Astrocyte (in vitro differentiated cells and primary cell): Measurements from ENCODE around the gene HAPLN1.

ENCODE experiments used
- EZH2 ChIP-seq: IDR thresholded peaks from 2 replicates; pipeline ENCODE4 v1.6.1; 2012; ENCODE audit warnings: mild to moderate bottlenecking, low read length, inconsistent platforms; ENCODE audit not compliant: insufficient read depth
- TF ChIP-seq, protein P1 (sequence below): IDR thresholded peaks from 2 replicates; pipeline ENCODE4 v1.5.1; 2011; ENCODE audit warnings: low read depth, mild to moderate bottlenecking, inconsistent platforms, low read length, moderate library complexity; ENCODE audit not compliant: insufficient read depth

DNA sequence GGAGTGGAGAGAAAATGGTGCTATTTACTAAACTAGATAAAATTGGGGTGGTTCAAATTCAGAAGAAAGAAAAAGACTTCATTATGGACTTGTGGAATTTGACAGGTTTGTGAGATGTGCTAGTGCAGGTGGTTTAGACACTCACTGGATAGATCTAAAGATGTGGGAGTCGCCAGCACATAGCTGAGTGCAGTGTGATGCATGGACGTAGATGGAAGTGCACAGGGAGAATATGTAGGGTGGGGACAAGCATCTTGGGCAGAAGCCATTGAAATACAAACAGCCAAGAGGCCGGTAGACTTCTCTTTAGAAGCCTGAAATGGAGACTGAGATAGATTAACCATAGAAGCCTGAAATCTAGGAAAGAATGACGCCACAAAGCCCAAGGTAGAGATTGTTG is 10.7 kb downstream of the HAPLN1 start:
- TF ChIP-seq, protein P1, sequence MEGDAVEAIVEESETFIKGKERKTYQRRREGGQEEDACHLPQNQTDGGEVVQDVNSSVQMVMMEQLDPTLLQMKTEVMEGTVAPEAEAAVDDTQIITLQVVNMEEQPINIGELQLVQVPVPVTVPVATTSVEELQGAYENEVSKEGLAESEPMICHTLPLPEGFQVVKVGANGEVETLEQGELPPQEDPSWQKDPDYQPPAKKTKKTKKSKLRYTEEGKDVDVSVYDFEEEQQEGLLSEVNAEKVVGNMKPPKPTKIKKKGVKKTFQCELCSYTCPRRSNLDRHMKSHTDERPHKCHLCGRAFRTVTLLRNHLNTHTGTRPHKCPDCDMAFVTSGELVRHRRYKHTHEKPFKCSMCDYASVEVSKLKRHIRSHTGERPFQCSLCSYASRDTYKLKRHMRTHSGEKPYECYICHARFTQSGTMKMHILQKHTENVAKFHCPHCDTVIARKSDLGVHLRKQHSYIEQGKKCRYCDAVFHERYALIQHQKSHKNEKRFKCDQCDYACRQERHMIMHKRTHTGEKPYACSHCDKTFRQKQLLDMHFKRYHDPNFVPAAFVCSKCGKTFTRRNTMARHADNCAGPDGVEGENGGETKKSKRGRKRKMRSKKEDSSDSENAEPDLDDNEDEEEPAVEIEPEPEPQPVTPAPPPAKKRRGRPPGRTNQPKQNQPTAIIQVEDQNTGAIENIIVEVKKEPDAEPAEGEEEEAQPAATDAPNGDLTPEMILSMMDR, result no peak
- TF ChIP-seq EZH2, result no peak
